SK-N-SH treated with all-trans-retinoic acid at 6 μM for 48 hours (cell line): ENCODE measurements around the gene ID4.

Experiments used
- PATZ1 ChIP-seq: fragments of 250-450 bp; sonication (Bioruptor Pico); IDR thresholded peaks from 2 replicates; pipeline ENCODE4 v1.8.0; 2020; ENCODE audit warnings: mild to moderate bottlenecking, moderate library complexity, borderline replicate concordance
- PPARA ChIP-seq: fragments of 250-450 bp; sonication (Bioruptor Pico); IDR thresholded peaks from 2 replicates; pipeline ENCODE4 v1.5.0; 2020; ENCODE audit warnings: mild to moderate bottlenecking, borderline replicate concordance
- RARB ChIP-seq: fragments of 250-450 bp; sonication (Bioruptor Pico); IDR thresholded peaks from 2 replicates; pipeline ENCODE4 v1.8.0; 2021; ENCODE audit warnings: mild to moderate bottlenecking, moderate library complexity
- TCF4 ChIP-seq: fragments of 250-450 bp; sonication (Bioruptor Pico); IDR thresholded peaks from 2 replicates; pipeline ENCODE4 v1.8.0; 2021; ENCODE audit warnings: mild to moderate bottlenecking, moderate library complexity, borderline replicate concordance
- ZC3H10 ChIP-seq: fragments of 250-450 bp; sonication (Bioruptor Pico); IDR thresholded peaks from 2 replicates; pipeline ENCODE4 v1.5.1; 2021; ENCODE audit warnings: mild to moderate bottlenecking, moderate library complexity
- ZFP3 ChIP-seq: fragments of 250-450 bp; sonication (Bioruptor Pico); IDR thresholded peaks from 2 replicates; pipeline ENCODE4 v1.5.0; 2020; ENCODE audit warnings: mild to moderate bottlenecking, moderate library complexity

- TF ChIP-seq PATZ1 (peak; percentile 69; the same call in 1 of the 2 replicates), RARB (CRISPR knock-in tag) (no peak), TCF4 (CRISPR knock-in tag) (peak; percentile 28; the same call in 1 of the 2 replicates), ZC3H10 (CRISPR knock-in tag) (peak; percentile 14; the same call in 1 of the 2 replicates), ZFP3 (0 out of 2 replicates have a peak, but pooled peaks have one; percentile 73), PPARA (CRISPR knock-in tag) (no peak)
Measured at GRCh38 chr6:19804205-19805128, 32.7 kb upstream of the ID4 start.
